Right hindlimb (tissue), 1 donor: ENCODE measurements around the gene FUCA1.
"Not testable (repeated sequence)": the region's sequence is repeated elsewhere in the genome, so short reads cannot be mapped to it uniquely, and the experiment has no call there.

Experiments used
- DNase-seq: peaks from one replicate; pipeline ENCODE4 v3.0.0-alpha.2; 2018

Gene FUCA1

GRCh38 chr1:23895082-23895481, 27.0 kb upstream of the FUCA1 start:
- no peak for DNase-seq

- DNase-seq: no peak
Measured at GRCh38 chr1:23889074-23889473, 21.0 kb upstream of the FUCA1 start.

- no peak for DNase-seq
Measured at GRCh38 chr1:23885222-23885621, 17.1 kb upstream of the FUCA1 start.

- no peak for DNase-seq
Measured at GRCh38 chr1:23882746-23883145, 14.7 kb upstream of the FUCA1 start.

- DNase-seq: no peak
Measured at GRCh38 chr1:23879809-23880208, 11.7 kb upstream of the FUCA1 start.

- no peak for DNase-seq
Measured at GRCh38 chr1:23878668-23879067, 10.6 kb upstream of the FUCA1 start.

- no peak for DNase-seq
Measured at GRCh38 chr1:23875382-23875781, 7.3 kb upstream of the FUCA1 start.

GRCh38 chr1:23872421-23872820, 4.3 kb upstream of the FUCA1 start:
- no peak for DNase-seq

- no peak for DNase-seq
Measured at GRCh38 chr1:23869051-23869450, 961 bp upstream of the FUCA1 start.

GRCh38 chr1:23868557-23869016, 497 bp upstream of the FUCA1 start:
- DNase-seq: no peak

GRCh38 chr1:23867542-23867894, 572 bp downstream of the FUCA1 start:
- DNase-seq: peak; percentile 19

- no peak for DNase-seq
Measured at GRCh38 chr1:23865543-23865930, 2.6 kb downstream of the FUCA1 start.

- DNase-seq: no peak
Measured at GRCh38 chr1:23864801-23865542, 3.1 kb downstream of the FUCA1 start.

- DNase-seq: no peak
Measured at GRCh38 chr1:23862640-23863039, 5.5 kb downstream of the FUCA1 start.

- DNase-seq: no peak
Measured at GRCh38 chr1:23854568-23854967, 13.5 kb downstream of the FUCA1 start.

- DNase-seq: not testable (repeated sequence)
Measured at GRCh38 chr1:23853124-23853523, 15.0 kb downstream of the FUCA1 start.

GRCh38 chr1:23851406-23851805, 16.7 kb downstream of the FUCA1 start:
- DNase-seq: not testable (repeated sequence)

- no peak for DNase-seq
Measured at GRCh38 chr1:23848673-23849616, 19.1 kb downstream of the FUCA1 start.

- not testable (repeated sequence) for DNase-seq
Measured at GRCh38 chr1:23847482-23848095, 20.5 kb downstream of the FUCA1 start.

GRCh38 chr1:23845163-23845562, 22.9 kb downstream of the FUCA1 start:
- no peak for DNase-seq

- no peak for DNase-seq
Measured at GRCh38 chr1:23843644-23844043, 24.4 kb downstream of the FUCA1 start.

- DNase-seq: peak; percentile 61
Measured at GRCh38 chr1:23838401-23838866, 29.7 kb downstream of the FUCA1 start.

GRCh38 chr1:23837908-23838307, 30.2 kb downstream of the FUCA1 start:
- DNase-seq: no peak
